RWPE2 (cell line): Measurements from ENCODE around the gene ANK3.

Experiments used
- ATAC-seq: fragments of 200-7000 bp; cut with Tn5 transposase; 3 replicates; pipeline ENCODE4 v1.9.1; 2021; ENCODE audit warnings: low read depth
- DNase-seq: peaks from one replicate; pipeline ENCODE4 v3.0.0-alpha.2; 2020; ENCODE audit warnings: low spot score
- H3K27ac ChIP-seq: fragments of 450-650 bp; 2 replicates; pipeline ENCODE4 v1.5.1; 2017; ENCODE audit warnings: mild to moderate bottlenecking; ENCODE audit not compliant: poor library complexity, severe bottlenecking
- H3K27me3 ChIP-seq: fragments of 250-450 bp; sonication (Bioruptor Pico); 2 replicates; pipeline ENCODE4 v1.5.1; 2021; ENCODE audit warnings: mild to moderate bottlenecking, moderate library complexity; ENCODE audit not compliant: insufficient read depth, poor library complexity, severe bottlenecking
- H3K36me3 ChIP-seq: fragments of 250-450 bp; sonication (Bioruptor Pico); 2 replicates; pipeline ENCODE4 v1.5.1; 2020; ENCODE audit warnings: low read depth, mild to moderate bottlenecking, moderate library complexity
- H3K4me1 ChIP-seq: fragments of 250-450 bp; sonication (Bioruptor Pico); 2 replicates; pipeline ENCODE4 v1.5.1; 2021; ENCODE audit warnings: mild to moderate bottlenecking, moderate library complexity; ENCODE audit not compliant: insufficient read depth, poor library complexity, severe bottlenecking
- H3K4me3 ChIP-seq: fragments of 250-450 bp; sonication (Bioruptor Pico); 2 replicates; pipeline ENCODE4 v1.5.1; 2021; ENCODE audit warnings: mild to moderate bottlenecking, moderate library complexity; ENCODE audit not compliant: severe bottlenecking
- H3K9me3 ChIP-seq: fragments of 250-450 bp; sonication (Bioruptor Pico); 2 replicates; pipeline ENCODE4 v1.5.1; 2021; ENCODE audit warnings: mild to moderate bottlenecking, moderate library complexity; ENCODE audit not compliant: severe bottlenecking
- CTCF ChIP-seq: fragments of 450-650 bp; IDR thresholded peaks from one replicate; pipeline ENCODE4 v1.5.1; 2017; ENCODE audit warnings: mild to moderate bottlenecking, moderate library complexity; ENCODE audit not compliant: poor library complexity, severe bottlenecking

ANK3 gene

DNA sequence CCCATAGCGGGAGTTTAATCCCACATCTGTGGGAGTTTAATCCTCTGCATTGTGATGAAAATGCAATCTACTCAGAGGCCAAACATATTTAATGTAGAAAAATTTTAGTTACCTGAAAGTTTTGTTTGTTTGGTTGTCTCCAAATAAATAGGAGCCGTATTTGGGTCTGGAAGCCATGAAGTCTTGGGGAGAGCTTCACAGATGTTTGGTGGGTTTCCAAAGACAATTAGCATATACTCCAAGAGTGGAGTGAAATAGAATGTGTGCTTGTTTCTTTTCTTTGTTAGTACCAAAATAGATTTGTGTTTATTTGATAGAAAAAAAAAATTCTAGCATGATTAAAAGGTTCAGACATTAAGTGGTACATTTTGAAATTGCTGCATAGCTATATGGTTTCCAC is 50.9 kb downstream of the ANK3 start:
- DNase-seq (no peak), ATAC-seq (no peak)
- no peaks in the 10 kb centered on the region for H3K27me3 ChIP-seq
- no peak overlapping the region for H3K4me3 ChIP-seq
- H3K36me3 ChIP-seq = no peaks in the 10 kb centered on the region
- no peak overlapping the region for H3K27ac ChIP-seq
- TF ChIP-seq CTCF = no peak
- no peaks in the 10 kb centered on the region for H3K9me3 ChIP-seq
- no peaks in the 10 kb centered on the region for H3K4me1 ChIP-seq

GRCh38 chr10:60338002-60338564 is 51.6 kb downstream of the ANK3 start:
- Histone ChIP-seq H3K9me3 (no peaks in the 10 kb centered on the region), H3K27ac (no peak overlapping the region), H3K4me3 (no peak overlapping the region), H3K4me1 (no peaks in the 10 kb centered on the region), H3K27me3 (no peaks in the 10 kb centered on the region), H3K36me3 (no peaks in the 10 kb centered on the region)
- ATAC-seq (no peak), DNase-seq (no peak)
- TF ChIP-seq CTCF = no peak

DNA sequence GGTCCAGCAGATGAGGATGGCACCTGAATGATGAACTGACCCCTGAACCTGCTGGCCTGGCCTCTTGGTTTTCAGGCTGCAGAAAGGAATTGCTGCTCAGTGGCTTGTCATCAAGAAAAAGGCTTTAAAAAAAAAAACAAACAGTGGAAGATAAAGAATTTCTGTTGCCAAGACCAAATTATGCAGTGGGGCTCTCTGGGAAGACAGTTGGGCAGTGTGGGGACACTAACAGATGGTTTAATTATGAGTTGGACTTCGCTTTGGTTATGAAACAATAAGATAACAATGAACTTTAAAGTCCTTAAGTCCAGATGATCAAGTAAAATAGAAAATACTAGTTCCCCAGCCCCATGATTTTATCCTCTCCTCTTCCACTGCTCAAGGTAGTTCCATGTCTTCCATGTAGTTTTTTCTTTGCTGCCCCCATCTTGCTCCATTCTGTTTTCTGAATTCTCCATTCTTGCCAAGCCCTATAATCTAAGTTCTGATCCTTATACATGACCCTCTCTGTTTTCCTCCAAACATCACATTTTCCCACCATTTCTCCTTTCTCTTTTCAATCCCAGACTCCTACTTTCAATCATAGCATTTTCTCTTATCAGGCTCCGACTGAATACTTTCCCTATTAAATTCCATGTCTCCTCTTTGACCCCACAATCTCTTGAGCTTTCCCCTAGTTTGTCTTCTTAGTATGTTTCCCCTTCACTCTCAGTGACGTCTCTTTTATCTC is 52.6 kb downstream of the ANK3 start:
- no peak for TF ChIP-seq CTCF
- Histone ChIP-seq H3K4me3 (no peak overlapping the region), H3K27me3 (no peaks in the 10 kb centered on the region), H3K36me3 (no peaks in the 10 kb centered on the region), H3K4me1 (no peaks in the 10 kb centered on the region), H3K27ac (no peak overlapping the region), H3K9me3 (no peaks in the 10 kb centered on the region)
- DNase-seq (no peak), ATAC-seq (no peak)

GRCh38 chr10:60335708-60336107 is 54.0 kb downstream of the ANK3 start:
- no peak overlapping the region for H3K27ac ChIP-seq

More at GRCh38 chr10:60335708-60336107, 54.0 kb downstream of the ANK3 start:
- no peaks in the 10 kb centered on the region for H3K36me3 ChIP-seq
- DNase-seq (no peak), ATAC-seq (peak; percentile 52; the same call in 2 of the 3 replicates)
- no peaks in the 10 kb centered on the region for H3K27me3 ChIP-seq
- H3K9me3 ChIP-seq = no peaks in the 10 kb centered on the region
- H3K4me1 ChIP-seq = no peaks in the 10 kb centered on the region
- no peak overlapping the region for H3K4me3 ChIP-seq
- peak; percentile 70 for TF ChIP-seq CTCF
